ENCODE measurements around the gene CFAP69.
"Not testable (repeated sequence)": the region's sequence is repeated elsewhere in the genome, so short reads cannot be mapped to it uniquely, and the experiment has no call there.

Gene CFAP69

GRCh38 chr7:90320418-90320800 is 75.4 kb downstream of the CFAP69 start:
- Histone ChIP-seq H3K9ac (ENCODE audit: low read depth, low read length) (peak overlapping the region; percentile 56; the same call in 1 of the 2 replicates), H3K9me3 (ENCODE audit: control insufficient read depth, insufficient read depth, low read length) (no peaks in the 10 kb centered on the region), H3K36me3 (ENCODE audit: insufficient read depth, low read length) (no peaks in the 10 kb centered on the region)

GRCh38 chr7:90320801-90321494 is 76.0 kb downstream of the CFAP69 start, which contains the start of gene FAM237B:
Gene FAM237B (minus strand): TSS chr7:90321304. CDS start chr7:90319748, 1,556 bp downstream.
- Histone ChIP-seq H3K36me3 (ENCODE audit: insufficient read depth, low read length) (no peaks in the 10 kb centered on the region), H3K9me3 (ENCODE audit: control insufficient read depth, insufficient read depth, low read length) (no peaks in the 10 kb centered on the region), H3K4me1 (ENCODE audit: insufficient read depth, low read length) (no peaks in the 10 kb centered on the region), H3K9ac (ENCODE audit: low read depth, low read length) (peak within 1 kb of the TSS; percentile 56; the same call in 1 of the 2 replicates)

More at GRCh38 chr7:90320418-90320800, 75.4 kb downstream of the CFAP69 start:
- no peaks in the 10 kb centered on the region for H3K4me1 ChIP-seq (ENCODE audit: insufficient read depth, low read length)

- Histone ChIP-seq H3K9me3 (ENCODE audit: control insufficient read depth, insufficient read depth, low read length) (no peaks in the 10 kb centered on the region), H3K9ac (ENCODE audit: low read depth, low read length) (no peak overlapping the region), H3K36me3 (ENCODE audit: insufficient read depth, low read length) (no peaks in the 10 kb centered on the region), H3K4me1 (ENCODE audit: insufficient read depth, low read length) (no peaks in the 10 kb centered on the region)
Observed at GRCh38 chr7:90322837-90323236, 77.9 kb downstream of the CFAP69 start.

- Histone ChIP-seq H3K9ac (ENCODE audit: low read depth, low read length) (no peak overlapping the region), H3K4me1 (ENCODE audit: insufficient read depth, low read length) (no peaks in the 10 kb centered on the region), H3K36me3 (ENCODE audit: insufficient read depth, low read length) (no peaks in the 10 kb centered on the region), H3K9me3 (ENCODE audit: control insufficient read depth, insufficient read depth, low read length) (no peaks in the 10 kb centered on the region)
Observed at GRCh38 chr7:90326500-90326899, 81.5 kb downstream of the CFAP69 start.

- no peak overlapping the region for H3K9ac ChIP-seq (ENCODE audit: low read depth, low read length)
- no peaks in the 10 kb centered on the region for H3K9me3 ChIP-seq (ENCODE audit: control insufficient read depth, insufficient read depth, low read length)
- peaks cover 9% of the 10 kb centered on the region; the same call in 1 of the 2 replicates for H3K4me1 ChIP-seq (ENCODE audit: insufficient read depth, low read length)
- no peaks in the 10 kb centered on the region for H3K36me3 ChIP-seq (ENCODE audit: insufficient read depth, low read length)
Observed at GRCh38 chr7:90334193-90334843, 89.3 kb downstream of the CFAP69 start.

- H3K9ac ChIP-seq (ENCODE audit: low read depth, low read length); H3K9me3 ChIP-seq (ENCODE audit: control insufficient read depth, insufficient read depth, low read length); H3K4me1 ChIP-seq (ENCODE audit: insufficient read depth, low read length); H3K36me3 ChIP-seq (ENCODE audit: insufficient read depth, low read length): not testable (repeated sequence)
Observed at GRCh38 chr7:90334926-90335325, 90.0 kb downstream of the CFAP69 start.

- H3K4me1 ChIP-seq (ENCODE audit: insufficient read depth, low read length) = peaks cover 8% of the 10 kb centered on the region; the same call in 1 of the 2 replicates
- H3K9ac ChIP-seq (ENCODE audit: low read depth, low read length) = no peak overlapping the region
- no peaks in the 10 kb centered on the region for H3K36me3 ChIP-seq (ENCODE audit: insufficient read depth, low read length)
- no peaks in the 10 kb centered on the region for H3K9me3 ChIP-seq (ENCODE audit: control insufficient read depth, insufficient read depth, low read length)
Observed at GRCh38 chr7:90337106-90337505, 92.1 kb downstream of the CFAP69 start.

- no peaks in the 10 kb centered on the region for H3K36me3 ChIP-seq (ENCODE audit: insufficient read depth, low read length)
- H3K9me3 ChIP-seq (ENCODE audit: control insufficient read depth, insufficient read depth, low read length) = no peaks in the 10 kb centered on the region
- no peak overlapping the region for H3K9ac ChIP-seq (ENCODE audit: low read depth, low read length)
- H3K4me1 ChIP-seq (ENCODE audit: insufficient read depth, low read length) = no peaks in the 10 kb centered on the region; the same call in 1 of the 2 replicates
Observed at GRCh38 chr7:90345016-90345415, 100.0 kb downstream of the CFAP69 start.

- Histone ChIP-seq H3K4me1 (ENCODE audit: insufficient read depth, low read length) (no peaks in the 10 kb centered on the region; the same call in 1 of the 2 replicates), H3K9ac (ENCODE audit: low read depth, low read length) (peak overlapping the region; percentile 95), H3K36me3 (ENCODE audit: insufficient read depth, low read length) (no peaks in the 10 kb centered on the region), H3K9me3 (ENCODE audit: control insufficient read depth, insufficient read depth, low read length) (no peaks in the 10 kb centered on the region)
Observed at GRCh38 chr7:90345595-90346335, 100.8 kb downstream of the CFAP69 start.

- H3K9me3 ChIP-seq (ENCODE audit: control insufficient read depth, insufficient read depth, low read length) = no peaks in the 10 kb centered on the region
- H3K36me3 ChIP-seq (ENCODE audit: insufficient read depth, low read length) = no peaks in the 10 kb centered on the region
- peak within 1 kb of the TSS; percentile 95 for H3K9ac ChIP-seq (ENCODE audit: low read depth, low read length)
- no peaks in the 10 kb centered on the region; the same call in 1 of the 2 replicates for H3K4me1 ChIP-seq (ENCODE audit: insufficient read depth, low read length)
Observed at GRCh38 chr7:90346336-90347125, 101.6 kb downstream of the CFAP69 start, which contains the start of gene GTPBP10. Gene GTPBP10 (plus strand): TSS chr7:90346716. CDS start chr7:90346742, 26 bp downstream.

GRCh38 chr7:90347759-90348158 is 102.8 kb downstream of the CFAP69 start:
- H3K36me3 ChIP-seq (ENCODE audit: insufficient read depth, low read length) = no peaks in the 10 kb centered on the region
- no peaks in the 10 kb centered on the region; the same call in 1 of the 2 replicates for H3K4me1 ChIP-seq (ENCODE audit: insufficient read depth, low read length)
- 0 out of 2 replicates have a peak overlapping the region, but pooled peaks have one; percentile 95 for H3K9ac ChIP-seq (ENCODE audit: low read depth, low read length)
- H3K9me3 ChIP-seq (ENCODE audit: control insufficient read depth, insufficient read depth, low read length) = no peaks in the 10 kb centered on the region

- no peaks in the 10 kb centered on the region; the same call in 1 of the 2 replicates for H3K4me1 ChIP-seq (ENCODE audit: insufficient read depth, low read length)
- no peaks in the 10 kb centered on the region for H3K36me3 ChIP-seq (ENCODE audit: insufficient read depth, low read length)
- H3K9ac ChIP-seq (ENCODE audit: low read depth, low read length) = no peak overlapping the region
- no peaks in the 10 kb centered on the region for H3K9me3 ChIP-seq (ENCODE audit: control insufficient read depth, insufficient read depth, low read length)
Observed at GRCh38 chr7:90349305-90349704, 104.3 kb downstream of the CFAP69 start.

GRCh38 chr7:90350032-90350431 is 105.1 kb downstream of the CFAP69 start:
- H3K9me3 ChIP-seq (ENCODE audit: control insufficient read depth, insufficient read depth, low read length); H3K4me1 ChIP-seq (ENCODE audit: insufficient read depth, low read length); H3K36me3 ChIP-seq (ENCODE audit: insufficient read depth, low read length); H3K9ac ChIP-seq (ENCODE audit: low read depth, low read length): not testable (repeated sequence)

- H3K9ac ChIP-seq (ENCODE audit: low read depth, low read length) = no peak overlapping the region
- H3K4me1 ChIP-seq (ENCODE audit: insufficient read depth, low read length) = no peaks in the 10 kb centered on the region
- no peaks in the 10 kb centered on the region; the same call in none of the 2 replicates for H3K36me3 ChIP-seq (ENCODE audit: insufficient read depth, low read length)
- H3K9me3 ChIP-seq (ENCODE audit: control insufficient read depth, insufficient read depth, low read length) = peaks cover 5% of the 10 kb centered on the region; the same call in 1 of the 2 replicates
Observed at GRCh38 chr7:90351987-90352386, 107.0 kb downstream of the CFAP69 start.

All from ES-I3 (cell line).